HG02970 (cell line): ENCODE data around the gene NOLC1.
"Not testable (repeated sequence)": the region's sequence is repeated elsewhere in the genome, so short reads cannot be mapped to it uniquely, and the experiment has no call there.

Source experiments
- ATAC-seq: cut with Tn5 transposase; IDR thresholded peaks from one replicate; pipeline ENCODE4 v1.9.1; 2021; ENCODE audit warnings: mild to moderate bottlenecking, moderate library complexity, moderate number of reproducible peaks; ENCODE audit not compliant: unreplicated experiment, low FRiP score

Gene NOLC1

DNA sequence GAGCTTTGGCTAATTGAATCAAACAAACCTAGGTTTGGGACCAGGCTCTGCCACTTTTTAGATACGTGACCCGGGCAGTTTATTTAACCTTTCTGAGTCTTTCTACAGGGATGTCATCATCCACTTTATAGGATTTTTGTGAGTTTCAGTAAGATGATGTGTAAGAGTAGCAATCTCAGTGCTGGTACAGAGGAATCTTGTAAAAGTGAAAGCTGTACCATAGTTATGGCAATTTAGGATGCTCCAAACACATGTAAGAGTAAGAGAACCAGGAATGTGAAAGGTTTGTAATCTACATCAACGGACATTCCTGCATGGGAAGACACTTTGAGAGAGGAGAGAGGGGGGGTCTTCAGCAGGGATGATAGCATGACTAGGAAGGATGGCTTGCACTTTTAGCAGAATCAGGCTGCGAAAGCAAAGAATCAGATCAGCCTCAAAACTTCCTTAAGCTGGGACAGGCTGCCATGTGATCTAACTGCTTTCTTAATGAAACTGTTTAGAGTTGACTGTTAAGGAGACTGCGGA lies 968 bp downstream of the NOLC1 start:
- no peak for ATAC-seq

DNA sequence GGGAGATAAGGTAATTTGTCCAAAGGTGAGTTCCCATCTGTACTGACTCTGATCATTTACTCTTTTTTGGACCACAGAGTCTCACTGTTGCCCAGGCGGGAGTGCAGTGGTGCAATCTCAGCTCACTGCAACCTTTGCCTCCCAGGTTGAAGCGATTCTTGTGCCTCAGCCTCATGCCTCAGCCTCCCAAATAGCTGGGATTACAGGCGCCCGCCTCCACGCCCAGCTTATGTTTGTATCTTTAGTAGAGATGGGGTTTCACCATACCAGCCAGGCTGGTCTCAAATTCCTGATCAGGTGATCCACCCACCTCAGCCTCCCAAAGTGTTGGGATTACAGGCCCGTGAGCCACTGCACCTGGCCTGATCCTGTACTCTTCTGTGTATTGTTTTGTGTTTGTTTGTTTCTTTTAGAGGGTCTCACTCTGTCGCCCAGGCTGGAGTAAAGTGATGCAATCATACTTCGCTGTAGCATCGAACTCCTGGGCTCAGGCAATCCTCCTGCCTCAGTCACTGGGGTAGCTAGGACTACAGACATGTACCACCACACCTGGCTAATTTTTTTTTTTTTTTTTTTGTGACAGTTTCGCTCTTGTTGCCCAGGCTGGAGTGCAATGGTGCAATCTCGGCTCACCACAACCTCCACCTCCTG lies 2.4 kb downstream of the NOLC1 start:
- ATAC-seq, result no peak

DNA sequence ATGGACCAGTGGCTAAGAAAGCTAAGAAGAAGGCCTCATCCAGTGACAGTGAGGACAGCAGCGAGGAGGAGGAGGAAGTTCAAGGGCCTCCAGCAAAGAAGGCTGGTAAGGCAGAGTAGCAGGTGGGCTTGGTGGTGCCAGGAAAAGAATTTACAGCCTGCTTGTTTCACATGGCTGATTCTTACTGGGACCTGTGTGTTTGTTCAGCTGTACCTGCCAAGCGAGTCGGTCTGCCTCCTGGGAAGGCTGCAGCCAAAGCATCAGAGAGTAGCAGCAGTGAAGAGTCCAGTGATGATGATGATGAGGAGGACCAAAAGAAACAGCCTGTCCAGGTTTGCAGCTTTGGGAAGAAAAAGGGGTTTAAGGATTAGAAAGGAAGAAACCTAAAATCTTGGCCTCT lies 5.0 kb downstream of the NOLC1 start:
- no peak for ATAC-seq

DNA sequence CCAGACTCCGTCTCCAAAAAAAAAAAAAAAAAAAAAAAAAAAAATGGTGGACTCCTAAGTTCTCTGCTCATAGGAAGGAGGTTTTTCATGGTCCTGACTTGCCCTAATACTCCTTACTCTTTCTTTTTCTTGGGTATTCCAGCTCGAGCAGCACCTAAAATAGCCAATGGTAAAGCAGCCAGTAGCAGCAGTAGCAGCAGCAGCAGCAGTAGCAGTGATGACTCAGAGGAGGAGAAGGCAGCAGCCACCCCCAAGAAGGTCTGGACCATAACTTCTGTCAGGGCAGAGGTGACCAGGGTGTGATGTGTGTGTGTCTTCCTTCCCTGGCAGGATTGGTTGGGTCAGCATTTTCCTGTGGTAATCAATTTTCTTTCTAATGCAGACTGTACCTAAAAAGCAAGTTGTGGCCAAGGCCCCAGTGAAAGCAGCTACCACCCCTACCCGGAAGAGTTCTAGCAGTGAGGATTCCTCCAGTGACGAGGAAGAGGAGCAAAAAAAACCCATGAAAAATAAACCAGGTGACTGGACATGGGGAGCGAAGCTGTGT lies 6.9 kb downstream of the NOLC1 start:
- ATAC-seq, result no peak

DNA sequence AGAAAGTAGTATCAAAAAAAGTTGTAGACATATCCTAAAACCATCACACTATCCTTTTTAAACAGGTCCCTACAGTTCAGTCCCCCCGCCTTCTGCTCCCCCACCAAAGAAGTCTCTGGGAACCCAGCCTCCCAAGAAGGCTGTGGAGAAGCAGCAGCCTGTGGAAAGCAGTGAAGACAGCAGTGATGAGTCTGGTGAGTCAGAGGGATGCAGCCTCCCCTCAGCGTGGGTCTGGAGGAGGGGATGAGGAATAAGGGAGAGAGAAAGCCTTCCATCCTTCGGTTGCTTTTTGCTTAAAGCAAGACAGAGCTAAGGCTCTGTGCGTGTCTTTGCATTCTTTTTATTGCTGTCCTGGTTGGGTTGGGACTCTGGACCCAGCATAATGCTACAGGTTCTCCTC lies 7.6 kb downstream of the NOLC1 start:
- no peak for ATAC-seq

DNA sequence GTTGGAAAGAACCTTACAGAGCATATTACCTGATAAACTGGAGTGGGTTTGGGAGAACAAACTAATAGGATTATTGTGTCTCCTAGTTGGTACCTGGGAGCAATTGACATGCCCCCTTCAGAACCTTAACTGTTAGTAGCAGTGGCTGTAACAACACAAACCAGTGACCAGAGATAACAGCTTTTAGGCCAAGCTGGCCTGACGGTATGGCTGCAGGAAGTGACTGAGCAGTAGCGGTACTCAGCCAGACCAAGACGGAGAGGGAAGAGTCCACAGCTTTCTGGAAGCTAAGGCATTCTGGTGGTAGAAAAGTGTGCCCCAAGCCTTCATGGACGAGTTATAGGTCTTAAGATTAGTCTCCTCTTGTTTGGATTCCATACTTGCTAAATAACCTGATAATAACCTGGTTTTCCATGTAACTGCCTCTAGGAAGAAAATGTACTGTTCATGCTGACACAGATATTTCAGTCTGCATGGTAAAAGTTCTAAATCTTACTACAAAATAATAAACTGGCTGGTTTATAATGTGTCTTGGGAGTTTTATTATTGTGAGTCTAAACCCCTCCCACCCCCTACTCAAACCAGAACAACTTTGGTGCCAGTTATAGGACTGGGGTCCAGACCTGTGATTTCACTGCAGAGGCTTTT lies 11.3 kb downstream of the NOLC1 start:
- ATAC-seq, result no peak

DNA sequence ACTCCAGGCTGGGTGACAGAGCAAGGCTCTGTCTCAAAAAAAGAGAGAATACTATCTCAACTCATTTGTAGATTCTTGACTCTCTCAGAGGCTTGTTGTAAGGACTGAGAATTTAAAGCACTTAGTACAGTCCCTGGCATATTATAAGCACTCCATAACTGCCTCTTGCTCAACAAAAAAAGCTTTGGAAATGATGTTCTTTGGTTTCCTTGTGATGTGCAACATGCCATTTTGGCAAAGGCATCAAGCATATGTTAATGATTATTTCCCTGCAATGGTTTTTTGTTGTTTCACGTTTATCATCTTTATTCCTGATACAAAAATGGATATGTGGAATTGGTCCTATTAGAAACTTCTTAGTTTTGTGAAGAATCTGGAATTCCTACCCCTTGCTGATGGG lies 15.7 kb downstream of the NOLC1 start:
- ATAC-seq, result no peak

DNA sequence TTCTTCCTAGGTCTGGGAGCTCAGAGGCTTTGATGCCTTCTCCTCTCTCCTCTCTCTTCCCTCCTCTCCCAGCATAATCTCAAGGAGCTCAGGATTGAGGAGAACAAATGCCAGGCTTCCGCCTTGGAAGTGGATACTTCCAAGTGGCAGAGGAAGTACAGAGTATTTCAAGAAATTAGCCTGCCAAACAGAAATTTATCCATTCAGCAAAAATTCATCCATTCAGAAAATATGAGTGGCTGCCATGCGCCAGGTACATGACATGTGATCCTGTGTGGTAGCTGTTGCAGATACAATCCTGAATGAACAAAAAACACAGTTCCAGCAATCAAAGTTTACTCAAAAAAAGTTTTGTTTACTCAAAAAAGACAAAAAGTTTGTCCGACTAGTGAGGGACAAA lies 18.4 kb downstream of the NOLC1 start:
- ATAC-seq, result no peak

DNA sequence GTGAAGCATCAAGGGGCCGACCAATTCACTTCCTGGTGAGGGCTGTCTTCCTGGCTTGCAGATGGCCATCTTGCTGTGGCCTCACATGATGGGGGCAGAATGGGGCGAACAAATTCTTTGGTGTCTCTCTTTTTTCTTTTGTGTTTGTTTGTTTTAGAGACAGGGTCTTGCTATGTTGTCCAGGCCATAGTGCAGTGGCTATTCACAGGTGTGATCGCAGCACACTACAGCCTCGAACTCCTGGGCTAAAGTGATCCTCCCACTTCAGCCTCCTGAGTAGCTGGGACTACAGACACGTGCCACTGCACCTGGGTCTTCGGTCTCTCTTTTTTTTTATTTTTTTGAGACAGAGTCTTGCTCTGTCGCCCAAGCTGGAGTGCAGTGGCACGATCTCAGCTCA lies 20.1 kb downstream of the NOLC1 start:
- ATAC-seq, result no peak

DNA sequence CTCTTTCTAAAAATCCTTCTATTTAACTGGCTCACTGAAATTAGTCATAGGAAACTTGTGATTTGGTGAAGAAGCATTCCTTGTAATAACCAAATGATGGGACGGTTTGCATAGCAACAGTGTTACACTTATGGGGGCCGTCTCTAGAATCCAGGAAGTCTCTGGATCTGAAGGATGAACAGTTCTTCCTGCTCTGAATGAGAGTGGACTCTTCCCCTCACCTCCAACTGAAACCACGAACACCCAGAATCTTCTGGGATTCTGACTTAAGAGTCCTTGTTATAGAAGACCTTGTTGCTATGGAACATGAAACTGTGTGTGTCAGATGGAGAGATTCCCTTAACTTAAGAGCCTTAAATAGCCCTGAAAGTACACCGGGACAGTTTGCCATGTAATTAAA lies 23.2 kb downstream of the NOLC1 start:
- ATAC-seq, result no peak

DNA sequence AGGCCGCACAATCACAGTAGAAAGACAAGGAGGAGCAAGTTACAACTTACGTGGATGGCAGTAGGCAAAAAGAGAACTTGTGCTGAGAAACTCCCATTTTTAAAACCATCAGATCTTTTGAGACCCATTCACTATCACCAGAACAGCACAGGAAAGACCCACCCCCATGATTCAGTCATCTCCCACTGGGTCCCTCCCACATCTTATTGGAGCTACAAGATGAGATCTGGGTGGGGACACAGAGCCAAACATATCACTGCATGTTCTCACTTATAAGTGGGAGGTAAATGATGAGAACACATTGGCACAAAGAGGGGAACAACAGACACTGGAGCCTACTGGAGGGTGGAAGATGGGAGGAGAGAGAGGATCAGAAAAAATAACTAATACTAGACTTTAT lies 32.4 kb downstream of the NOLC1 start:
- no peak for ATAC-seq

DNA sequence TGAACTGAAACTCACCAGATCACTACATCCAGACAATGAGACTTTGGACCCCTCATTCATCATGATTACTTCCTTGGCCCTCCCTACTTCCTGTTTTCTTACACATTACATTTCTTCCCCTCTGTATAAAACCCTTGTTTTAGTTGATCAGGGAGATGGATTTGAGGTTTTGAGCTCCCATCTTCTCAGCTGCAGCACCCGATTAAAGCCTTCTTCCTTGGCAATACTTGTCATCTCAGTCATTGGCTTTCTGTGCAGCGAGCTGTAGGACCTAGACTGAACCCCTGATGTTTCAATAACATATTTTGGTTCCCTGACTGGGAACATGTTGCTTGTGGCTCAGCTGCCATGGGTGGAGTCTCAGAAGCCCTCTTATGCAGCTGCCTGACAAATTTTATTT lies 33.1 kb downstream of the NOLC1 start:
- ATAC-seq, result no peak

DNA sequence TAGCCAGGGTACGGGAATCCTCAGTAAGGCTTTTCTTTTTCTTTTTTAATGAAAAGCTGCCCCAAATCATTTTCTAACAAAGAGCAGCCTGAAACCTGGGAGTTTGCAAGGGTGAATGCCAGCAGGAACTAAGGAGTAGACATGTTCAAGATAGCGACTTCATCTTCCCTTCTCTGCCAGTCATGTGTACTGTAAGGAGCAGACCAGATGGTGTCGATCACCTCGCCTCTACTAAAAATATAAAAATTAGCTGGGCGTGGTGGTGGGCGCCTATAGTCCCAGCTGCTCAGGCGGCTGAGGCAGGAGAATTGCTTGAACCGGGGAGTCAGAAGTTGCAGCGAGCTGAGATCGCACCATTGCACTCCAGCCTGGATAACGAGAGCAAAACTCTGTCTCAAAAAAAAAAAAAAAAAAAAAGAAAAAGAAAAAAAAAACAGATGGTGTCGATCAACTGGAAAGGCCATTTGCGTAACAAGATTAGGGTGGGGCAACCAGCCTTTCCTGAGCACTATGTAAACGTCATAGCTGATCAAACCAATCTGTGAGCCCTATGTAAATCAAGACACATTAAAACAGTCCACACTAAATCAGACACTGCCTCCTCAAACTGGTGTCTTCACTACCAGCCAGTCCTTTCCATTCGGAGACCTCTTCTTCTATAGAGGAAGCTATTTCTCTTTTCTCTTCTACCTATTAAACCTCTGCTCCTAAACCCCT lies 33.8 kb downstream of the NOLC1 start:
- ATAC-seq, result no peak

DNA sequence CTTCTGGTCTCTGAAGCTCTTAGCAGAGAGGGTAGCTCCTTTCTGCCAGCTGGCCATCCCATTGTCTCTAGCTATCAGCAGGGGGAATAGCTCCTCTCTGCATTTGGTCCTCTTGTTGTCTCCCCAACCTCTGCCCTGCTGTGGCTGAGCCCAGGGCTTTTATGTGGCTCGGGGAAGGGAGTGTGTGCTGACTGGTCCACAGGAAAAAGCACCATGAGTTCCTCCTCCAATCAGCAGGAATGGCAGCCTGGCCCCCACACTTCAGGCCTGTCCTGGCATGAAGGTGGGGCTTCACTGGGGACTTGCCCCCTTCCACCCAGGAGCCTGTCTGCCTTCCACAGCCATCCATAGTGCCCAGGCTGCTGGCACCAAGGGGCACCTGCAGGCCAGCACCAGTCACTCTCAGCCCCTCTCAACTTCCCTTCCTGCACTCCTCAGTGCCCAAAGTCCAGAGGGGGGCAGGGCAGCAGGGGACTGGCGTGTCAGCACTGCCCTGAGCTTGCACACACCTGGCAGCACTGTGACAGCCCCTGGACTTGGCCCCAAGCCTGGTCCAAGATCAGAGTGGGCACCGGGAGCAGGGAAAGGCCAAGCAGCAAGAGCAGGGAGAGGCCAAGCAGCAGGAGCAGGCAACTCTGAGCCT lies 36.2 kb downstream of the NOLC1 start:
- no peak for ATAC-seq

DNA sequence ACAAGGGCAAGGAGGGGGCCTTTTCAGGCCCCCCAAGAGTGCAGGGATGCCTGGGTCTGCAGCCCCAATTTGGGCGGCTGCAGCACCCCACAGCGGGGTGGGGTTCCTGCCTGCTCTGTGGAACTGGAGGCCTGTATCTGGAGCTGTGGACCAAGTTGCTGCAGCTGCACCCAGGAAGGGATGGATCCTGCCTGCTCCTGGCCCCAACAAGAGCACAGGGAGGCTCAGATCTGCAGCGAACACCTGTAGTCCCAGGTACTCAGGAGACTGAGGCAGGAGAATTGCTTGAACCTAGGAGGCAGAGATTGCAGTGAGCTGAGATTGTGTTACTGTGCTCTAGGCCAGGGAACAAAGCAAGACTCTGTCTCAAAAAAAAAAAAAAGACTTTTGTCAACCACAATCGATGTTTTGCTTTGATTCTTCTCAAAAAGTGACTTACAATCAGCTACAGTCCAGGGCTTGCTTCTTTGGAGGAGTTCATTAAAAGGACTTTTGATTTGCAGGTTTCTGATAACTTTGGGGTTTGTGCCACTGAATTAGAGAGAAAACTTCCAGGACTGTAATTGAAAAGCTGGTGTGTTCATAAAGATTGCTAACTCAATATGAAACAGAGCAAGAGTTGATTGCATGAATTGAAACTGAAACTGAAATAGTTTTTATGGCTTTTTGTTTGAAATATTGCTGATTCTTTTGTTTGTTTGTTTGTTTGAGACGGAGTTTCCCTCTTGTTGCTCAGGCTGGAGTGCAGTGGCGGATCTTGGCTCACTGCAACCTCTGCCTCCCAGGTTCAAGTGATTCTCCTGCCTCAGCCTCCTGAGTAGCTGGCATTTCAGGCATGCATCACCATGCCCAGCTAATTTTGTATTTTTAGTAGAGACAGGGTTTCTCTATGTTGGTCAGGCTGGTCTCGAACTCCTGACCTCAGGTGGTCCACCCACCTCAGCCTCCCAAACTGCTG lies 37.0 kb downstream of the NOLC1 start:
- not testable (repeated sequence) for ATAC-seq

DNA sequence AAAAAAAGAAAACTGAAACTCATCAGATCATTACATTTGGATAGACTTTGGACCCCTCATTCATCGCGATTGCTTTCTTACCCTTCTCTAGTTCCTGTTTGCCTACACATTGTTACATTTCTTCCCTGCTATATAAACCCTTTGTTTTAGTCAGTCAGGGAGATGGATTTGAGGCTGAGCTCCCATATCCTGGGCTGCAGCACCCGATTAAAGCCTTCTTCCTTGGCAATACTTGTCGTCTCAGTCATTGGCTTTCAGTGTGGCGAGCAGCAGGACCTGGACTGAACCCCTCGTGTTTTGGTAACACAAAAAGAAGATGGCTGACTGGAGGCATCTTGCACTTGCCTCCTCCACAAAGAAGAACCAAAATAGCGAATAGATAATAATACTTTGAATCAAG lies 39.8 kb downstream of the NOLC1 start:
- no peak for ATAC-seq

DNA sequence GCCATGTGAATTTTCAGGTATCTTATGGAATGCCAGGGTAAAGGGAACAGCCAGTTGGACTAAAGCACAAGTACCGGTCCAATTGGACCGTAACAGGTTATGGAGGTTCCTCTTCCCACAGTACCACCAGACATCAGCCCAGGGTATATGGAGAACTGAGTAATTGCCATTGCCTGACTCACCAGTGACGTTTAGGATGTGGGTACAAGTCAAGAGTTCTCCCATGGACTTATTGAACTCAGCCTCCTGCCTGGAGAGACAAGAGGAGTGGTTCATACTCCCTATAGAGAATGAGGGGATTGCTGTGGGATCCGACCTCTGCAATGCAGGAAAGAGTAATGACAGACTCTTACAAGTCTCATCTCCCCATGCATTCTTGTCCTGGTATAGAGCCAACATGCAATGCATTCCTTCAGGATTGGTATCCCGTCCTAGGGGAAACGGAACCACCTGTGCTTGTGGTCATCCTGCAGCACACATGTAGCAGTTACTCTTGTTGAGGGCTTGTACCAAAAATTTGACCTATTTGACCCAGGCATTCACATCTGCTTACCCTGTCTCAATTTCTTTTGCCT lies 43.2 kb downstream of the NOLC1 start:
- no peak for ATAC-seq

DNA sequence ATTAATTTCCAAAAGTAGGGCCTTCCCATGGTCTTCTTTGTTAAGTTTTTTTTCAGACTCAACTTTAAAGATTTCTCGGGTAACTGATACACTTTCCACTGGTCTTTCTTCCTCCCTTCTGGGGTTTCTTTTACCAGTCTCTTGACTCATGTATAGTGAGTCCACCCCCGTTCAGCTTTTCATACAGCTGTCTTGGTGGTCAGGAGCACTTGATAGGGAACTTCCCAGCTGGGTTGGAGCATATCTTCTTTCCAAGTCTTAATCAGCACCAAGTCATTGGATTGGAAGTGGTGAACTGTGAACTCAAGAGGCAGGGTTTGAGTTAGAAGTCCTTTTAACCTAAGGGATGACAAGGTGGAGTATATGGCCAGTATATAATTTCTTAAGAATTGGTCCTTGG lies 44.7 kb downstream of the NOLC1 start:
- ATAC-seq, result no peak

DNA sequence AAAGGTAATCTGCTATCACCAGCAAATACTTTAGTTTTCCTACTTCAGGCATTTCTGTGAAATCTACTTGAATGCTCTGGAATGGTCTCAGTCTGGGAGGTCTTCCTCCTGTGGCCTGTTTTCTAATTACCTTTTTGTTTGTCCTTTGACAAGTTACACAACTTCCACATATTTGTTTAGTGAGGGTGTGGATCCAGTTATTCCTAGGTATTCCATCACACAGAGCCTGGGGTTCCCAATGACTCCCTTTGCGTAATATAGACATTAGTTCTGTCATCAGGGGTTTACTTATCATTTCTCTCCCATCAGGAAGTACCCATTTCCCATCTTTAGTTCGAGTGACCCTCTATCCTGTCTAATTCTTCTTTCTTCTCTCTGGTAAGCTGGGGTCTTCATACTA lies 45.8 kb downstream of the NOLC1 start:
- ATAC-seq, result no peak
